CD4-positive, alpha-beta T cell treated with Interferon alpha-2 for 1 hour (primary cell): ENCODE data around the gene WDR3.
A peak's percentile ranks its signal among the peaks of the same experiment; 100 is the strongest.
"Not testable (repeated sequence)": the region's sequence is repeated elsewhere in the genome, so short reads cannot be mapped to it uniquely, and the experiment has no call there.

Experiments used
- DNase-seq, 2 donors: peaks; one replicate each; pipeline ENCODE4 v3.0.0-alpha.2; 2020 to 2022

The WDR3 gene

DNA sequence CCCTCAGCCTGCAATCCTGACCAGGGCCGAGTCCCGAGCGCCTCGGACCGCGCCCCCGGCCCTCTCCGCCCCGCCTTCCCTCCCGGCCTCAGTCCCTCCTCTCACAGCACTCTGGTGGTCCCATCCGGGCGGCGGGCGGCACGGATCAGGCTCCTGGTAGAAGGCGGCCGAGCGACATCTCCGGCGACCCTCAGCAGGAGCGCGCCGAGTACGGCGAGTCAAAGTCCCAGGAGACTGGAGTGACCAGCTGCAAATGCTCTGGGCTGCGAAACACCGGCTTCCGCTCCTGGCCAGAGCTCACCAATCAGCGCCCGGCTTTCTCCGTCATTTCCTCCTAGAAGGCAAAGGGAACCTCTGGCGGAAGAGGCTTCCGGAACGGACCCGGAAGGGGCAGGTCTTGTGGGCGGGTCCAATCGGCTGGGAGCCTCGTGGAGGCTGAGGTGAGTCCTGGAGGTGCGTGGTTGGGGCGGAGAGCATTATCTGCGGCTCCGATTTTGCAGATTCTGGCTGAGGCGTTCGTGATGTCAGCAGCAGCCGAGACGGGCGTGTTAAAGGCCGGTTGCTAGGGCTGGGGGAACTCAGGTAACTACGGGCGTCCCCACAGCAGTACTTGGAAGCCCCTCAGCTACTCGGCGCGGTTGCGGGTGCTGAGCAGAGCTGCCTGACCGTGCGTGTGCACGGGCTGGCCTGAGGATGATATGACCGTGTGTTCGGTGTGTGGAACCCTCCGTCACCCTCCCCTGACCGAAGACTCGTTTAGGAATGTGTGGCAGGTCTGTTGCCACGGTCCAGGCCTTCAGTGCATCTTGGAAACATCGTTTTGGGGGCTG, at the start of gene WDR3, which contains the start of gene GDAP2:
Gene WDR3 (plus strand): TSS at position 397 of the 830 bp plus-strand sequence. CDS start 3,581 bp downstream, outside the sequence.
Gene GDAP2 (minus strand): TSS at position 279 of the 830 bp plus-strand sequence. CDS start 9,264 bp downstream, outside the sequence.
- DNase-seq = peak; percentile 95 to 96

DNA sequence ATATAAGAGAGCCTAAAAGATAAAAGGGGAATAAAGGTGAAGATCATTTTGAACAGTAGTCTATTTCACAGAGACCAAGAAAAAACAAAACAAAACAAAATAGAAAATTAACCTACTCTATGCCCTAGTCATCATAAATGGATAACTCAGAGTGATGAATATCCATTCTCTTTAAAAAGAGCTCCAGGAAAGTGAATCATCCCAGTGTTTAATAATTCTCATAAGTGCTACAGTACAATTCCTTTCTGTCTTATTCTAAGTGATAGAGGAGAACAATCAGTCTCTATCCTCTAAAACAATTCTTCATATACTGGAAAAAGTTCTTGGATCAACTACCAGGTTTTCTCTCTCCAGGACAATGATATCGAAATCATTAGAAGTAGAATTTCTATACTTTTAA, 45.9 kb upstream of the WDR3 start:
- no peak for DNase-seq

DNA sequence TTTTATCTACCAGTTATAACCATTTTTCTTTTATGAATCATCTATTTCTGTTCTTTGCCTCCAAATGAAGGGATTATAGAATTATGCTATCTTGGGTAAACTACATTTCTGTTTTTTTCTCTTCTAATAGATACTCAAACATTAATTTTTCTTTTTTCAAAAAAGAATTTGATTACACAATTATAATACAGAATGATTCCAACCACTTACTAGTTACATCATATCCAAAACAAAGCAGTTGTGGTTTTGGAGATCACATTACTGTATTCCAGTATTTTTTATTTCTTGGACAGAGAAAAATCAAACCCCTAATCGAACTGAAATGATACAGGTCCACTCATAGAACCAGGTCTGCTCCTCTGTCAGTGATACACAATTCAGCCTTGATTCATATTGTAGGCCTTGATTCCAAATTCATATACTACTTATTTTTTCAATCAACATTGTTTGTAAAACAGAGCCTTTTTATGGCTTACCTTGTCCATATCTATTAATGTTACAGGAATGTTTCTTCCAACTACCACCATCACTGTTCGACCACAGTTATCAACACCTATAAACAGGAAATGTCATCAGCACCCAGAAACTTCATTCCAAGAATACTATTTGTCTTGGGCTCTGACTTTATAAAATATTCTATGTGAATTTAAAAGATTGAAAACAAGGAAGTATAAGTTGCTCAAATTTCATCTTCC, 43.3 kb upstream of the WDR3 start:
- DNase-seq = no peak

DNA sequence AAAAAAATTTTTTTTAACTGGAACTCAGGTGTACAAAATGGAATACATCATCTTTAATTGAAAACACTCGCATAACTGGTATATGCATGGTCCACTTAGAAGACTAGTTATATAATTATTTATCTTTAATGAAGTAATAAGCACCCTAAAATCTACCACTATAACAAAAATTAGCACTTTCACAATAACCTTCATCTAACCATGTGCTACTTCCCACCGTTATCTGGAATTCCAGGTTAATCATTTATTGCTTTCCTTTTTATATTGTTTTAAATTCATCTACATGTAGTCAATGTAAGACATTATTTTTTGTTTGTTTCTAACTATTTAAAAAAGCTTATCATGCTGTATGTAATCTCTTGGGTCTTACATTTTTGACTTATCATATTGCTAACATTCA, 39.1 kb upstream of the WDR3 start:
- DNase-seq = no peak

DNA sequence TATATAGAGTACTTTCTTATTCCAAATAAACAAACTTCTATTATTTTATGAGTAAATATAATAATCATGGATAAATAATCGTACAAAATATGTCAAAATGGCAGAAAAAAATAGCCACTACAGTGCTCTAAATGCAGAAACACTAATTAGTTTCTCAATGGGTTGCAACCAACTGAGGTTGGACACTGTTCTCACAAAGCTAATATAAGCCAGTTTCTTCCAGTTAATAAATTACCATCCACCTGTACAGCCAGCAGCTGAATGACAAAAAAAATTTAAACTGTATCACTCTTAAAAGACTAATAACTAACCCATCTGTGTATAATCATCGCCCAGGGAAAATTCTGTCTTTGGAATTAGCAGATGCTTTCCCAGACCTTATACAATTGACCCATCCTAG, 37.0 kb upstream of the WDR3 start:
- no peak for DNase-seq

DNA sequence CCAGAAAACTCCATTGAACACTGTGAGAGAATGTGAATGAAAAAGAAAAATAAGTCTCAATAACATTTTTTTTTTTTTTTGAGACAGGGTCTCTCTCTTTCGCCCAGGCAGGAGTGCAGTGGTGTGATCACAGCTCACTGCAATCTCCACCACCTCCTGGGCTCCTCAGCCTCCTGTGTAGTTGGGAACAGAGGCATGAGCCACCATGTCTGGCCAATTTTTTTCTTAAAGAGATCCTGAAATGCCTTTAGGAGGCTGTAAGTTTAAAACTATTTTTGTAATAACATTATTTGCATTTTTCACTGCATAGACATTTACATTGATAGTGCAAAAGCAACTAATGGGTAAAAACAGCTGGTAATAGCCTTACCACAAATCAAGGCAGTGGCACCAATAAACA, 35.5 kb upstream of the WDR3 start:
- DNase-seq = no peak

DNA sequence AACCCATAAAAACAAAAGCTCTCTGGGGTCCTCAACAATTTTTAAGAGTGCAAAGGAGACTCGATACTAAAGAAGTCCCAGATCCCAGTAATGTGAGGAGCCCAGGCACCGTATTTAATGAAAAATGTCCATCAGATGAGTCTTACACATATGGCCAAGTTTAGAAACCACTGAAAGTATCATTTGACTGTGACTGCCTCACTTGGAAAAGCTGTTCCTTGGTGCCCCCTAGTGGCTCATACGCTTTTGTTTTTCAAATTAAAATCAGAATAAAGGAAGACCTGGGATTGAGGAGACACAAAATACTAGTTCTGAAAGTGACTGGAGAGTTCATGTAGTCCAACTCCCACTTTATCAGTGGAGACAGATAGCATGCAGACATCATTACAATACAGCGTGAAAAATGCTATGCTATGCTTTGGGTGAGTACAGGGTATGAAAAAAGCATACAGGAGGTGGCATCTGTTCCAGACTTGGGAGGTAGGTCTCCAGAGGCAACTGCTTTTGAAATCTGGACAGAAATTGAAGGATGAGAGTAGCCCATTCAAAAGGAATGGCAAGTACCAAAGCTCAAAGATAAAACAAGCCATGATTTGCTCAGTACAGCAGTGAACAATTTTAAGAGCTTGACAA, 33.9 kb upstream of the WDR3 start:
- DNase-seq = peak; percentile 14 to 59

DNA sequence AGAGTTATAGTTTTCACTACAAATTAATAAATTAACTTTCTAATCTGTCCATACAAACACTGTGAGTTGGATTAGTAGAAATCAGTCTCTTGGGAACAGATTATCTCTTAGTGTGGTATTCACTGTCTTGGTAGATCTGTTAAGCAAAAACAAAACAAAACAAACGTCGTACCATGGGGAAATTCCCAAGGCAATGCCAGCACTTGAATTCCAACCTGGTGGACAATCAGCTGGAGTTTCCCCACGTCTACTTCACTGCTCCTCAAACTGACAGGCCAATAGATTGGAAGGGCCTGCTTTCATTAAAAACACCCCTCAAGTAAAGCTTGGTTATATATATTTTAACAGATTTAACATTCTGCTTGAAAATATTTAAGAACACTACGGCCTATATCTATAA, 32.0 kb upstream of the WDR3 start:
- no peak for DNase-seq

DNA sequence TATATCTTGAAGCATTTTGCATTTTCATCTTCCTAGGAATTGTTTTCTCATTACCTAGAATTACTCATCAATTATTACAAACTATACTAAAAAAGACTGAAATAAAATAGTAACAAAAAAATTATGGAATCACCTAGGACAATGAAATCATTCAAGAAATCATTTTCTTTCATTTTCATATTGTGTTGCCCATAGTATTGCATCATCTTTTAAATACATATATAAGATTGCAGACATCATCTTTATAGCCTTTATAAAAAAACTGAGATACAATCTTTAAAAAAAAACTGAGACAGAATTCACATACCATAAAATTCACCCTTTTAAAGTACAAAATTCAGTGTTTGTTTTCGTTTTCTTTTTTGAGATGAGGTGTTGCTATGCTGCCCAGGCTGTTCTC, 29.7 kb upstream of the WDR3 start:
- no peak for DNase-seq

DNA sequence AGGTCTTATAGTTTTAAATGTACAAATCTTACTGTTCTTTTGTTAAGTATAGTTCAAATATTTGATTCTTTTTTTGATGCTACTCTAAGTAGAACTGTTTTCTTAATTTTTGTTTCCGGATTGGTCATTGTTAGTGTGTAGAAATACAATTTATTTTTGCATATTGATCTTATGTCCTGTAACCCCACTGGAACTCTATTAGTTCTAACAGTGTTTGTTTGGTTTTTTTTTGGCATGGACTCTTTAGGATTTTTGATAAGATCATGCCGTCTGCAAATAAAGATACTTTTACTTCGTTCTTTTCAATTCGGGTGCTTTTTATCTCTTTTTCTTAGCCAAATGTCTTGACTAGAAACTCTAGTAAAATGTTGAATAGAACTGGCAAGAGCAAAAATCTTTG, 26.6 kb upstream of the WDR3 start:
- DNase-seq = no peak

DNA sequence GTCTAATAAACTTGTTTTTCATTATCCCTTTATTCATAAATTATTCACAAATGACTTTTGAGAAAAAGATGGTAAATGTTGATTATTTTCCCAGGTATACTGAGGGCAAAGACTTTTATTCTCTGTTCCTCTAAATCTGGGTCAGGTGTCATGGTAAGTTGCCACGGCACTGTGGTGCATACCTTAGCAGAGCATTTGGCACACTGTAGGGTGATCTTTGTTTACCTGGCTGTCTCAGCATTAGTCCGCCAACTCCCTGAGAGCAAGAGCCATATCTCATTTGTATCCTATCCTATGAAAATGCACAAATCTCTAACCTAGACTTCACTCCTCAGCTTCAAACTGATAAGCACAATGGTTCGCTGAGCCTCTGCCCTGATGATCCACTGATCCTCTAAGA, 25.1 kb upstream of the WDR3 start:
- no peak for DNase-seq

DNA sequence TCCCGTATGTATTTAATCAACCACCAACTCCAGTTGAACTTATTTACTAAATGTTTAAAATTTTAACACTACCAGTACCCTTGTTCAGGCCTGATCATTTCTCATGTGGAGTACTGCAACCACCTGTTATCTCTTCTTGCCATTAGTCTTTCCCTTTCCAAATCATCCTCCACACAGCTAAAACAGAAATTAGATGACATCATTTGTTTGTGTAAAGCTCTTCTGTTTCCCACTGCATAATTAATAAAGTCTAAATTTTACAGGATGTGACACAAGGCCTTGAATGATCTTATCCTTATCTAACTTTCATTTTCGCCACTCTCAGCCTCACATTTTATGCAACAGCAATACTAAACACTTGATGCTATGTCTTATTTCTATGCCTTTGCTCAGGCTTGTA, 24.5 kb upstream of the WDR3 start:
- DNase-seq = no peak

DNA sequence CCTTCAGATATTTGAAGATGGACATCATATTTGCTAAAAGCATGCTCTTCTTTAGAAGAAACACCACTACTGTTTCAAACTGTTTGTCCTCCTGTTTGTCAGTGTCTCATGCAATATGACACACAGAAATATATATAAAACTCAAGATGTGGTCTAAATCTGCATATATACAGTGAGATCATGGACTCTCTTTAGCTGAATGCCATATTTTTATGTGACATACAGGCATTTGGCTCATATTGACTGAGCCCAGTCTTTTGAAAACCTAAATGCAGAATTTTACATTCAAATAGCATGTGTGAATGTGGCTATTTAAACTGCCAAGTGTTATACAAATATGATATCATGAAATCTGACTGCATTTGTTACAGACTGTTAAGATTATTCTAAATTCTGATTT, 18.5 kb upstream of the WDR3 start:
- DNase-seq = no peak

DNA sequence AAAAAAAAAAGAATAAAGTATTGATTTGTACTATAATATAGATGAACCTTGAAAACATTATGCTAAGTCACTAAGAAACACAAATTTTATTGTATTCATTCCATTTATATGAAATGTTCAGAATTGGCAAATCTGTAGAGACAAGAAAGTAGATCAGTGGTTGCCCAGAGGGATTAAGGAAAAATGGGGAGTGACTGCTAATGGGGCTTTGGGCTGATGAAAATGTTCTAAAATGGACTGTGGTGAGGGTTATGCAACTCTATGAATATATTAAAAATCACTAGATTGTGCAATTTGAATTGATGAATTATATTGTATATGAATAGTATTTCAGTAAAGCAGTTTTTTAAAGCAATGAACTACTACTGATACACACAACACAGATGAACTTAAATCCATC, 10.2 kb upstream of the WDR3 start:
- DNase-seq = no peak

DNA sequence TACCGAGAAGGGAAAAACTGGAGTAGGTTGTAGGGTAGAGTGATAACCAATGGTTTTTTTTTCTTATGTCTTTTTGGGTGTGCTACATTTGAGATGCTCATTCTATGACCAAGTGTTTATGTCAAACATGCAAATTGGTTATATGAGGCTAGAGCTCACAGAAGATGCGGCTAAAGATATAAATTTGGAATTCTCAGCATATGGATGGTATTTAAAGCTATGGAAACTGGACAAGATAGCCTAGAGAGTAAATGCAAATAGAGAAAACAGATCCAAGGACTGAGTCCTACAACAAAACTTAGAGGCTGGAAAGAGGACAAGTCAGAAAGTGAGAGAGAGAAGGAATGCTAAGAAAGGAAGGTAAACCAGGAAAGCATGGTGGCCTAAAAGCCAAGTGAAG, 7.5 kb upstream of the WDR3 start:
- DNase-seq = no peak

DNA sequence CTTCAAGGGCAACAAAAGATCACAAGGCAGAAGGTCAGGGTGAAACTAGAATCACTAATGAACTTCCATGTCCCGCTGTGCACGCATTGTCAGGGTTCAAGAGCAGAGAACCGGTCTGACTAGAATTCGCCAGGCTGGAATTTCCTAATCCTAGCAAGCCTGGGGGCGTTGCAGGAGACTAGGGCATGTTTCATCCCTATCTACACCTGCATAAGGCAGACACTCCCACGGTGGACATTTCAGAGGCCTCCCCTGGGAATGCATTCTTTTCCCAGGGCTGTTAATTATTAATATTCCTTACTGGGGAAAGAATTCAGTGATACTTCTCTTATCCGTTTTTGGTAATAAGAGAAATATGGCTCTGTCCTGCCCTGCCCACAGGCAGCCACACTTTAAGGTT, 6.8 kb upstream of the WDR3 start:
- not testable (repeated sequence) for DNase-seq

DNA sequence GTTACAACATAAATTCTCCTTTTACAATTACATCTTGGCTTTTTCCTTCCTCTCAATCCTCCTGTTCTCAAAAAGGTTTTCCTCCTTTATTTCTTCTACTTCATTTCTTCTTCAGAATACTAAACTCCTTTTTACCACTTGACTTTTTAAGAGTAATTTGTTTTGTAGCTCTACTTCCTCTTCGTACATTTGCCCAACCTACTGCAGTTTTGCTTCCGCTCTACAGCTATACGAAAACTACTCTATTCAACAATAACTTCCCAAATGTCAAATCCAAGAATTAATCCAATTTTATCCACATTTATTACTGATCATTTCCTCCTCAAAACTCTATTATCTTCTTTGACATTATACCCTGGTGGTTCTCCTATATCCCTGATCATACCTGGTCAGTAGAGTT, 3.6 kb upstream of the WDR3 start:
- no peak for DNase-seq

DNA sequence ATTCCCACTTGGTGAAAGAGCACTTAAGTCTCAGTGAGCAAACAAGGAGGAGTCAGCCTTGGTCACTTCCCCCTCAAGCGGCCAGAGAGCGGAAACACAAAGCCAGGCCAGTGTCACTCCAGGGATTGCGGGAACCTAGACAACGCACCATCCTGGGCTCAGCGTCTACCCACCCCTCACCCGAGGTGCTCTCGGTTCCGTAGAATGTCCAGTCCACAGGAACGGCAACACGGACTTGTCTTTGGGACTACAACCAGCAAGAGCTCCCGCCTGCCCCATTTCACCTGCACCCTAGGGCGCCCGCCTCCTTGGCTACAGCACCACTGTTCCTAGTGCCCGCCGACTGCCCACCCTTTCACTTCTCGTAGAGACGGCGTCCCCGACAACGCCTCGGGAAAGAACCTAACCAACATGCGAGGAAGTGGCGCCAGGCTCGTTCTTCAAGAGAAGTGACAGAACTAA, 627 bp upstream of the WDR3 start:
- peak; percentile 40 to 62 for DNase-seq

DNA sequence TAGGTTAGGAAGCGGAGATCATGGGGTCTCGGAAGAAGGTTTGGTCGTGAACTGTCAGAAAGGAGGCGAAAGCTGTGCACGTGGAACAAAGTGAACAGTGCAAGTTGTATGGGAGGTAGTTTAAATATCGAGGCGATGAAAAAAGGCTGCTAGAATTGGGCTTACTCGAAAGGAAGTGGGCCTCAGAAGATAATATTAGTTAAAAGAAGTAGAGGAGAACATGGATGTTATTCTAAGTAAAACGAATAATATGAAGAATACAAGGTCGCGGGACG, 571 bp downstream of the WDR3 start:
- no peak for DNase-seq

DNA sequence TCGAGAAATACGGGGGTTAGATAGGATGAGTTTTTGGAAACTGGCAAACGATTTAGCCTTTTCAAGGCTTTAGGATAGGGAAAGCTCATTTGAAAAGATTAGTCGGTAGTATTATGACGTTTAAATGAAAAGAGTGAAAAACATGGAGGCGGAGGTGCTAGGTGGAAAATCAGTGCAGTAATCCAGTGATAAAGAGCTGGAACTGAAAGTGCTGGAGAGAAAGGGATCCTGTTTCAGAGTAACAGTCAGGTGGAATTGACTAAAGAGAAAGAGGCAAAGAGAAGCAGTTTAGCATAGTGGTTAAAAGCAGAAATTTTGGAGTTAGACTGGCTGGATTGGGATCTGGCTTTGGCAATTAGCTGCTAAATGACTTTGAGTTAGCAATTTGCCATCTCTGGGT, 945 bp downstream of the WDR3 start:
- no peak for DNase-seq

DNA sequence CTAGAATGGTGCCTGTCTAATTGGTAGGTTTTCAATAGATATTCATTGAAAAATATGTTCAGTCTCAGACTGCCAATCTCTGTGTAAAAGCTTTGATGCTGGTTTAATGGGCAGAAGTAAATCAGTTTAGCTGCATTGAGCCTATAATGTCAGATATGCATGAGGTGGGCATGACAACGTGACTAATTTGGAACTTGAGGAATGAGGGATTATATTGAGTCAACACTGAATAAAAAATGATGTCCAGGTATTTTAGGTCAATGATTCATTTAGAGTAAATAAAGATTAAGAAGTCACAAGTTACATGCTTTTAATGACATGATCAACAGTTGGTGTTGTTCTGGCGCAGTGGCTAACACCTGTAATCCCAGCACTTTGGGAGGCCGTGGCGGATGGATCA, 3.0 kb downstream of the WDR3 start:
- DNase-seq = no peak

DNA sequence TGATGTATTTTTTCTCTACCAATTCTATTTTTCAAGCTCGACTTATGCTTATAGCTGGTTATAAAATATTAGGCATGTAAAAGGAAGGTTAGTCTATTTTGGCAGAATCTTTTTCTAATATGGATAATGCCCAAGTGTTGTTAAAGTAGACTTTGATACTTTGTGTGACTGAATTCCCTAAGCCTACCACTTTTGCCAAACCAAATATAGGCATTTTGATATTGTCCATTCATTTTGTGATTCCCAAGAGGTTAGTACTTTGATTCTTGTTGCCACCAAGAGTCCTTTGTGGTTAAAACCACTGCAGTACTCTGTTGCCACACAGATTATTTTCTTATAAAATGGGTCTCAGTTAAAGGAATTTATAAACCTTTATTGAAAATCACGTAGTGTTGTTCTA, 4.2 kb downstream of the WDR3 start:
- DNase-seq = no peak

DNA sequence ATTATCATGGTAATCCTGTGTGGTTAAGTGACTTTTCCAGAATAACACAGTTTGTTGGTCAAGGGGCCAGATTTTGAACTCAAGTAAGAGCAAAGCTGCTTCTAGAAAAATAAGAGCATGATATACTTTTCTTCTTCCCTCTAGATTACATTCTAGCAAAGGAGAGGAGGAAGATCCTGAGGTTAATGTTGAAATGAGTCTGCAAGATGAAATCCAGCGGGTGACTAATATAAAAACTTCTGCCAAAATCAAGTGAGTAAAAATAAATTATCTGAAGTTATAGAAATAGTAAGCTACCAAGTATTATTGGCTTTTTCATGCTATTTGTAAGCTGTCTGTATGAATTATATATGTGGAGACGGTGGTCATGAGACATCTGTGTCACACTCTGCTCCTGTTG, 12.8 kb downstream of the WDR3 start:
- DNase-seq = no peak

DNA sequence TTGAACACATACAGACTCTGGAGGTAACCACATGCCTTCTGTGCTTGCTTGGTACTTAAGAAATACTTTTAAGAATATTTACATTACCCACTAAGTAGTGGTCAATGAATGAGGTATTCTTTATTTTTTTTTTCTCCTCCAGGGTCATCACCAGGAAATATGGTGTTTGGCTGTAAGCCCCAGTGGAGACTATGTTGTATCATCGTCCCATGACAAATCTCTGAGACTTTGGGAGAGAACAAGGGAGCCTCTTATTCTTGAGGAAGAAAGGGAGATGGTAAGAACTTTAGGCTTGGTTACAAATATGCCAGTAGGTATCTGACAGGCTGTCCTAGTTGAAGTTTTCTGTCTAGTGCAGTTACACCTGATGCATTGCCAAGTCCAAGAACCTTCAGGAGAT, 22.8 kb downstream of the WDR3 start:
- no peak for DNase-seq
